Gastroesophageal sphincter (tissue), 3 donors: ENCODE measurements around the gene TDRKH.

Experiments used
- POLR2A ChIP-seq, 2 donors: fragments of 450-650 bp; IDR thresholded peaks; one replicate each; pipeline ENCODE4 v1.6.1; 2017; ENCODE audit warnings: antibody characterized with exemption in 2 of 2, mild to moderate bottlenecking in 2 of 2, moderate library complexity in 1 of 2
- POLR2AphosphoS5 ChIP-seq: sonication (generic); formaldehyde crosslinking; IDR thresholded peaks from one replicate; pipeline ENCODE4 v1.6.1; 2017; ENCODE audit warnings: antibody characterized with exemption
- TF ChIP-seq, protein P1 (sequence below), 4 experiments: fragments of 200-600 bp in 2 of 4; fragments of 450-650 bp in 2 of 4; sonication (generic) in 1 of 4; IDR thresholded peaks; one replicate each; pipeline ENCODE4 v1.5.1; 2017 to 2019; ENCODE audit warnings: antibody characterized with exemption in 4 of 4, mild to moderate bottlenecking in 2 of 4, moderate library complexity in 2 of 4

DNA sequence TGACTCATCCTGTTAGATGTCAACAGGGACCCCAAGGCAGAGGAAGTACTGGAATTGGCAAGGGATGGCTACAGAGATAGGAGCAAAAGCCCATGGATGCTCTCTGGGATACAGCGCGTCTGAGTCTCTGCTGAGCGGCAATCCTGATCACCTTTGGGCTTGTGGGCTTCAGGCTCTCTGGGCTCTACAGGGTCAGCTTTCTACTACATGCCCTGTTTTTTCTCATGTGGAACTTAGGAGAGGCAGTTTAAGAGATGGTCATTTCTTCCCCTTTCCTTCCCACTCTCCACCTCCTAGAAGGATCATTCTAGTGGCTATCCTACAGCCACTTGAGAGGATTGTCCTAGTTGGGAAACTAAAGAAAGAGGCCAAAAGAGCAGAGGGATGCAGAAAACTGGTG lies 13.6 kb upstream of the TDRKH start:
- TF ChIP-seq, protein P1, sequence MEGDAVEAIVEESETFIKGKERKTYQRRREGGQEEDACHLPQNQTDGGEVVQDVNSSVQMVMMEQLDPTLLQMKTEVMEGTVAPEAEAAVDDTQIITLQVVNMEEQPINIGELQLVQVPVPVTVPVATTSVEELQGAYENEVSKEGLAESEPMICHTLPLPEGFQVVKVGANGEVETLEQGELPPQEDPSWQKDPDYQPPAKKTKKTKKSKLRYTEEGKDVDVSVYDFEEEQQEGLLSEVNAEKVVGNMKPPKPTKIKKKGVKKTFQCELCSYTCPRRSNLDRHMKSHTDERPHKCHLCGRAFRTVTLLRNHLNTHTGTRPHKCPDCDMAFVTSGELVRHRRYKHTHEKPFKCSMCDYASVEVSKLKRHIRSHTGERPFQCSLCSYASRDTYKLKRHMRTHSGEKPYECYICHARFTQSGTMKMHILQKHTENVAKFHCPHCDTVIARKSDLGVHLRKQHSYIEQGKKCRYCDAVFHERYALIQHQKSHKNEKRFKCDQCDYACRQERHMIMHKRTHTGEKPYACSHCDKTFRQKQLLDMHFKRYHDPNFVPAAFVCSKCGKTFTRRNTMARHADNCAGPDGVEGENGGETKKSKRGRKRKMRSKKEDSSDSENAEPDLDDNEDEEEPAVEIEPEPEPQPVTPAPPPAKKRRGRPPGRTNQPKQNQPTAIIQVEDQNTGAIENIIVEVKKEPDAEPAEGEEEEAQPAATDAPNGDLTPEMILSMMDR (IDR thresholded peaks at IDR 0.05): no peak
- TF ChIP-seq POLR2A (IDR thresholded peaks at IDR 0.05): no peak
- TF ChIP-seq POLR2AphosphoS5: no peak
